Parathyroid adenoma (tissue), 2 donors: ENCODE data around the gene NOP58.
"Not testable (repeated sequence)": the region's sequence is repeated elsewhere in the genome, so short reads cannot be mapped to it uniquely, and the experiment has no call there.

ENCODE experiments used
- H2AFZ ChIP-seq: fragments of 300-600 bp; sonication (generic); one replicate; pipeline ENCODE4 v1.7.0; 2017; ENCODE audit warnings: antibody characterized with exemption, mild to moderate bottlenecking
- H3K27ac ChIP-seq: fragments of 300-600 bp; sonication (generic); one replicate; pipeline ENCODE4 v1.7.0; 2017
- H3K27me3 ChIP-seq: fragments of 300-600 bp; sonication (generic); one replicate; pipeline ENCODE4 v1.7.0; 2017; ENCODE audit warnings: low read length; ENCODE audit not compliant: control insufficient read depth, insufficient read depth
- H3K36me3 ChIP-seq: fragments of 300-600 bp; sonication (generic); one replicate; pipeline ENCODE4 v1.7.0; 2017; ENCODE audit warnings: low read length; ENCODE audit not compliant: control insufficient read depth, insufficient read depth
- H3K4me1 ChIP-seq: fragments of 300-600 bp; sonication (generic); one replicate; pipeline ENCODE4 v1.7.0; 2017; ENCODE audit warnings: control low read depth
- H3K4me2 ChIP-seq: fragments of 300-600 bp; sonication (generic); one replicate; pipeline ENCODE4 v1.7.0; 2017; ENCODE audit warnings: low read length
- H3K4me3 ChIP-seq: fragments of 300-600 bp; sonication (generic); one replicate; pipeline ENCODE4 v1.7.0; 2017; ENCODE audit warnings: low read depth, low read length
- H3K79me2 ChIP-seq: fragments of 300-600 bp; sonication (generic); one replicate; pipeline ENCODE4 v1.7.0; 2017; ENCODE audit warnings: control low read depth
- H3K9ac ChIP-seq: fragments of 300-600 bp; sonication (generic); one replicate; pipeline ENCODE4 v1.7.0; 2017; ENCODE audit warnings: mild to moderate bottlenecking
- H3K9me3 ChIP-seq: fragments of 300-600 bp; sonication (generic); one replicate; pipeline ENCODE4 v1.7.0; 2017; ENCODE audit warnings: low read length; ENCODE audit not compliant: control insufficient read depth
- CTCF ChIP-seq: fragments of 300-600 bp; sonication (generic); IDR thresholded peaks from one replicate; pipeline ENCODE4 v1.7.0; 2017; ENCODE audit warnings: antibody characterized with exemption, mild to moderate bottlenecking
- donor health status: primary hyperparathyroidism.

The NOP58 gene

GRCh38 chr2:202265467-202266277, at the start of gene NOP58:
NOP58 (plus strand) TSS chr2:202265763; CDS start chr2:202265942, 179 bp downstream.
- H3K4me3 ChIP-seq, result peak within 1 kb of the TSS; percentile 92
- H3K27me3 ChIP-seq, result no peaks in the 10 kb centered on the region
- no peaks in the 10 kb centered on the region for H3K9me3 ChIP-seq
- H3K27ac ChIP-seq, result peak within 1 kb of the TSS; percentile 92
- no peaks in the 10 kb centered on the region for H3K36me3 ChIP-seq
- peaks cover 46% of the 10 kb centered on the region for H3K79me2 ChIP-seq
- H3K4me1 ChIP-seq, result peaks cover 6% of the 10 kb centered on the region
- H2AFZ ChIP-seq, result peak within 1 kb of the TSS; percentile 99
- TF ChIP-seq CTCF, result no peak
- H3K9ac ChIP-seq, result peak within 1 kb of the TSS; percentile 4
- H3K4me2 ChIP-seq, result peak within 1 kb of the TSS; percentile 67

- Histone ChIP-seq H3K27me3 (no peaks in the 10 kb centered on the region), H3K4me3 (no peak overlapping the region), H3K27ac (no peak overlapping the region), H3K9me3 (no peaks in the 10 kb centered on the region), H3K36me3 (no peaks in the 10 kb centered on the region), H3K4me2 (no peak overlapping the region), H3K79me2 (peaks cover 40% of the 10 kb centered on the region), H3K4me1 (peaks cover 13% of the 10 kb centered on the region), H3K9ac (no peak overlapping the region), H2AFZ (no peak overlapping the region)
- no peak for TF ChIP-seq CTCF
These were observed 43.7 kb upstream of the NOP58 start for GRCh38 chr2:202221873-202222272.

GRCh38 chr2:202237787-202238233, 27.8 kb upstream of the NOP58 start:
- no peaks in the 10 kb centered on the region for H3K9me3 ChIP-seq
- peaks cover 8% of the 10 kb centered on the region for H3K4me1 ChIP-seq
- peak overlapping the region; percentile 74 for H3K27ac ChIP-seq
- peaks cover 37% of the 10 kb centered on the region for H3K79me2 ChIP-seq
- no peaks in the 10 kb centered on the region for H3K27me3 ChIP-seq
- no peak for TF ChIP-seq CTCF
- H2AFZ ChIP-seq, result peak overlapping the region; percentile 99
- no peaks in the 10 kb centered on the region for H3K36me3 ChIP-seq
- H3K4me2 ChIP-seq, result peak overlapping the region; percentile 71
- H3K4me3 ChIP-seq, result peak overlapping the region; percentile 77
- H3K9ac ChIP-seq, result peak overlapping the region; percentile 38

GRCh38 chr2:202238234-202239197, 27.0 kb upstream of the NOP58 start, which contains the start of gene SUMO1:
SUMO1 (minus strand) TSS chr2:202238597; CDS start chr2:202238451, 146 bp downstream.
- Histone ChIP-seq H3K36me3 (no peaks in the 10 kb centered on the region), H3K4me3 (peak within 1 kb of the TSS; percentile 77), H3K27ac (peak within 1 kb of the TSS; percentile 74), H3K27me3 (no peaks in the 10 kb centered on the region), H3K79me2 (peaks cover 35% of the 10 kb centered on the region), H2AFZ (peak within 1 kb of the TSS; percentile 99), H3K4me2 (peak within 1 kb of the TSS; percentile 71), H3K9ac (peak within 1 kb of the TSS; percentile 38), H3K9me3 (no peaks in the 10 kb centered on the region), H3K4me1 (peaks cover 8% of the 10 kb centered on the region)
- TF ChIP-seq CTCF, result no peak

GRCh38 chr2:202247710-202248109, 17.9 kb upstream of the NOP58 start:
- H3K4me3 ChIP-seq, H3K27ac ChIP-seq, H3K27me3 ChIP-seq, H3K9me3 ChIP-seq, H3K79me2 ChIP-seq, H2AFZ ChIP-seq, H3K4me1 ChIP-seq, H3K36me3 ChIP-seq, H3K9ac ChIP-seq, H3K4me2 ChIP-seq: not testable (repeated sequence)
